PC-9 (cell line): Measurements from ENCODE around the gene ADAMTS12.

ENCODE experiments used
- CTCF ChIP-seq: fragments of 200-600 bp; sonication (generic); conservative IDR thresholded peaks from 2 replicates; pipeline ENCODE4 v1.6.1; 2017; ENCODE audit warnings: mixed run types, antibody characterized with exemption, mild to moderate bottlenecking, moderate library complexity
- EZH2 ChIP-seq: fragments of 200-600 bp; sonication (generic); IDR thresholded peaks from 2 replicates; pipeline ENCODE4 v1.8.0; 2017; ENCODE audit warnings: antibody characterized with exemption, low read depth

GRCh38 chr5:33662722-33663427 lies 228.9 kb downstream of the ADAMTS12 start:
- TF ChIP-seq CTCF = no peak
- no peak for TF ChIP-seq EZH2
